Body of pancreas (tissue), 4 donors: Measurements from ENCODE around the gene HMCN1. TPM values are rescaled to one million over a fixed set of nuclear protein-coding genes. Genes with fewer than 3 reads are reported as not detected.

Source experiments
- ATAC-seq: fragments of 150-250 bp; one replicate; pipeline ENCODE4 v1.9.1; 2016
- DNase-seq, 4 donors: peaks; one replicate each; pipeline ENCODE4 v3.0.0-alpha.2; 2019
- H3K27ac ChIP-seq, 4 donors: fragments of 200-600 bp; sonication (generic); 1 replicate in 3 of 4; 2 replicates in 1 of 4; pipeline versions ENCODE4 v1.5.1 to v1.6.1; 2016 to 2019; ENCODE audit warnings: mild to moderate bottlenecking in 1 of 4, mixed read lengths in 1 of 4, moderate library complexity in 1 of 4
- H3K27me3 ChIP-seq, 2 donors: fragments of 200-600 bp; sonication (generic); one replicate each; pipeline ENCODE4 v1.6.0; 2016; ENCODE audit warnings: mild to moderate bottlenecking in 1 of 2
- H3K36me3 ChIP-seq, 2 donors: fragments of 200-600 bp; sonication (generic); replicated peaks in 1 of 2; 2 replicates each; pipeline ENCODE4 v1.5.1; 2016; ENCODE audit warnings: low read depth in 2 of 2; ENCODE audit not compliant: insufficient read depth in 1 of 2
- H3K4me1 ChIP-seq: fragments of 200-600 bp; sonication (generic); one replicate; pipeline ENCODE4 v1.6.0; 2016
- H3K4me3 ChIP-seq, 2 donors: fragments of 200-600 bp; sonication (generic); 1 replicate in 1 of 2; 2 replicates in 1 of 2; pipeline ENCODE4 v1.5.1; 2016 to 2019
- H3K9me3 ChIP-seq, 3 donors: fragments of 200-600 bp; sonication (generic); 1 replicate in 2 of 3; 2 replicates in 1 of 3; pipeline ENCODE4 v1.5.1; 2016
- POLR2A ChIP-seq, 3 donors: fragments of 450-650 bp; IDR thresholded peaks; one replicate each; pipeline ENCODE4 v1.6.1; 2016; ENCODE audit warnings: antibody characterized with exemption in 3 of 3, mild to moderate bottlenecking in 2 of 3
- WGBS, 2 donors: methylation state at CpG; one replicate each; pipeline ENCODE4 v1.1.5; 2017; 5-methylcytosine and 5-hydroxymethylcytosine counted together
- intact Hi-C: fragments of 100-400 bp; cut with DNase I; formaldehyde crosslinking; loops from one replicate; pipeline ENCODE4 v1.15.1; 2023
- total RNA-seq, 2 donors: library from RNA; depleted of rRNA; stranded (reverse); fragments of >200 nt; gene quantifications; one replicate each; pipeline ENCODE4 v1.1.0, GENCODE V29; 2016
- TF ChIP-seq, protein P1 (sequence below), 7 experiments: fragments of 450-650 bp in 4 of 7; fragments of 200-600 bp in 3 of 7; sonication (generic) in 3 of 7; IDR thresholded peaks; one replicate each; pipeline ENCODE4 v1.5.1; 2016 to 2019; ENCODE audit warnings: antibody characterized with exemption in 7 of 7

The HMCN1 gene
- total RNA-seq, 2 donors from 2014 or later = 2.1 to 2.3 TPM

GRCh38 chr1:185942961-185943360 is 208.8 kb downstream of the HMCN1 start:
- WGBS, 2 donors = 80 to 88% methylated on average over 4 of the region's 4 CpGs
- H3K27ac ChIP-seq = no peak overlapping the region
- no peaks in the 10 kb centered on the region for H3K9me3 ChIP-seq
- ATAC-seq (no peak), DNase-seq (no peak)
- no peak overlapping the region for H3K4me3 ChIP-seq
- intact Hi-C loops = no loop called here
- no peaks in the 10 kb centered on the region for H3K27me3 ChIP-seq
- TF ChIP-seq, protein P1, sequence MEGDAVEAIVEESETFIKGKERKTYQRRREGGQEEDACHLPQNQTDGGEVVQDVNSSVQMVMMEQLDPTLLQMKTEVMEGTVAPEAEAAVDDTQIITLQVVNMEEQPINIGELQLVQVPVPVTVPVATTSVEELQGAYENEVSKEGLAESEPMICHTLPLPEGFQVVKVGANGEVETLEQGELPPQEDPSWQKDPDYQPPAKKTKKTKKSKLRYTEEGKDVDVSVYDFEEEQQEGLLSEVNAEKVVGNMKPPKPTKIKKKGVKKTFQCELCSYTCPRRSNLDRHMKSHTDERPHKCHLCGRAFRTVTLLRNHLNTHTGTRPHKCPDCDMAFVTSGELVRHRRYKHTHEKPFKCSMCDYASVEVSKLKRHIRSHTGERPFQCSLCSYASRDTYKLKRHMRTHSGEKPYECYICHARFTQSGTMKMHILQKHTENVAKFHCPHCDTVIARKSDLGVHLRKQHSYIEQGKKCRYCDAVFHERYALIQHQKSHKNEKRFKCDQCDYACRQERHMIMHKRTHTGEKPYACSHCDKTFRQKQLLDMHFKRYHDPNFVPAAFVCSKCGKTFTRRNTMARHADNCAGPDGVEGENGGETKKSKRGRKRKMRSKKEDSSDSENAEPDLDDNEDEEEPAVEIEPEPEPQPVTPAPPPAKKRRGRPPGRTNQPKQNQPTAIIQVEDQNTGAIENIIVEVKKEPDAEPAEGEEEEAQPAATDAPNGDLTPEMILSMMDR (IDR thresholded peaks at IDR 0.05) = no peak
- no peak for TF ChIP-seq POLR2A (IDR thresholded peaks at IDR 0.05)
- no peaks in the 10 kb centered on the region for H3K36me3 ChIP-seq
- H3K4me1 ChIP-seq = no peaks in the 10 kb centered on the region

GRCh38 chr1:185956881-185957280 is 222.7 kb downstream of the HMCN1 start:
- WGBS, 2 donors = 65 to 74% methylated on average over 1 of the region's 1 CpG
- no peak overlapping the region for H3K4me3 ChIP-seq
- H3K9me3 ChIP-seq = no peaks in the 10 kb centered on the region
- intact Hi-C loops = no loop called here
- no peaks in the 10 kb centered on the region for H3K27me3 ChIP-seq
- TF ChIP-seq, protein P1 (IDR thresholded peaks at IDR 0.05) = no peak
- TF ChIP-seq POLR2A (IDR thresholded peaks at IDR 0.05) = no peak
- no peaks in the 10 kb centered on the region for H3K36me3 ChIP-seq
- ATAC-seq = no peak
- H3K27ac ChIP-seq = no peak overlapping the region
- H3K4me1 ChIP-seq = no peaks in the 10 kb centered on the region
- DNase-seq = no peak

DNA sequence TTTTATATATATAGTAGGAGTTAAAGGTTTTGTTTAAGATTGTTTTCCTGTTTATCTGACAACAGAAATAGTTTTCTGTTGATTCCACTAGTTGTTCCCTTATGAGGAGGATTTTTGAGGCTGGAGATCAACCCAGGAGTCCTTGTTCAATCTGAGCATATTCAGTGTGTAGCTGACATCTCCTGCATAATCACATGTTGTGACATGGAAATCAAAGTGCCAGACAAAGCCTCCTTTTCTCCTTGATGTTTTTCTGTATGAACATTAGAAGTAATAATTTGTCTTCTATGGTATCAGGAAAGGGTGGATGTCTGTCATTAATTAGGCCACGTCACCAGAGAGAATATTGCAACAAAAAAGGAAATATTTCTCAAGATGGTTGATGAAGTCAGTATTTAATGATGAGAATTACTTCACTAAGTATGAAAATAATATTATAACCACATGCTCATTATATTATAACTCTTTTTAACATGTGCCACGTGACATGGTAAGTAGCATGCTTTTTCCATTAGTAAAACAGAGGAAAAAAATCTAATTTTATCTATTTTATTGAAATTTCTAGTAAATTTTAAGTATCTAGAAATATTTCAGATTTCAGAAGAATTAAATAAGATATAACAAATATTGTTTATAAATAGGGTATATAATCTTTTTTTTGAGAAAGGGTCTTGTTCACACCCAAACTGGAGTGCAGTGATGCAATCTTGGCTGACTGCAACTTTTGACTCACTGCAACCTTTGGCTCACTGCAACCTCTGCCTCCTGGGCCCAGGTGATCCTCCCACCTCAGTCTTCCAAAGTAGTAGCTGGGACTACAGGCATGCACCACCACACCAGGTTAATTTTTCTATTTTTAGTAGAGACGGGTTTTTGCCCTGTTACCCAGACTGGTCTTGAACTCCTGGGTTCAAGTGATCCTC is 223.5 kb downstream of the HMCN1 start:
- intact Hi-C loops = no loop called here
- no peak for TF ChIP-seq POLR2A (IDR thresholded peaks at IDR 0.05)
- TF ChIP-seq, protein P1 (IDR thresholded peaks at IDR 0.05) = no peak
- Histone ChIP-seq H3K4me1 (no peaks in the 10 kb centered on the region), H3K36me3 (no peaks in the 10 kb centered on the region), H3K9me3 (no peaks in the 10 kb centered on the region), H3K27ac (no peak overlapping the region), H3K4me3 (no peak overlapping the region), H3K27me3 (no peaks in the 10 kb centered on the region)
- 59 to 67% methylated on average over 3 of the region's 3 CpGs for WGBS, 2 donors
- ATAC-seq (no peak), DNase-seq (no peak)

DNA sequence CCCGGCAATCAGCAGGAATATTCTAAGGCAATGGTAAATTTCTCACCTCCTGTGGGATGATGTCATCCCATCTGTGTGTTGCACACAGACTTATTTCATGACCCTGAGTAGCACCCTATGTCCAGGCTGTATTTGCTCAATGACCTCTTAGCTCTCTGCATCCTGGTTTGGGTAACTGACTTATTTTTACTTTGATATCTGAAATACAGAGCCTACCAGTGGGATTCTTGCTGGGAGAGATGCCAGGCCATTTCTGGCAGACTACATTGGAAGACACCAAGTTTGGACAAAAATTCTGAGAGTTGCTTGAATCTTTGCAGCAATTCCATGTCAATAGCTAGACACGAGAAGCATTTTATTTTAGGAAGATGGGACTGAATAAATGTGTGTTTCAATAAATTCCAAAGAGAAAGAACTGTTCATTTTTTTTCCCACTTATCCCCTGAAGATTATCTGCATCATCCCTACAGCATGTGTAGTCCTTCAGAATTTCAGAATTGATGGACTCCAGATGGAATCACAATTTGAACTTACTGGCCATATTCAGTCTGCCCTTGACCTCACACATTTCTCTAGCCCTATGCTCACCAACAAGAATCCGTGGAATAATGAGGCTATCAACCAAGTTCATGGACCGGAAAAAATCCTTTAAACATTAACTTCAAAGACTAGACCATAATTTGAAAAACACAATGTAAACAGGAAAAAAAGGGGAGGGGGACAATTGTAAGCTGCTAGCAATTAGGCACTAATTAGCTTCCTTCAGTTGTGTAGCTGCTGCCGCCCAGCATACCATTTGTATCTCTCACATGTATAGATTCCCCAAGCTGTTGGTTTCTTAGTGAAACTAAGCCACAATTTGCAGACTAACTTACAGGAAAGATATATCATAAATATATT is 226.5 kb downstream of the HMCN1 start:
- Histone ChIP-seq H3K27ac (no peak overlapping the region), H3K36me3 (no peaks in the 10 kb centered on the region), H3K4me1 (no peaks in the 10 kb centered on the region), H3K27me3 (no peaks in the 10 kb centered on the region), H3K9me3 (no peaks in the 10 kb centered on the region), H3K4me3 (no peak overlapping the region)
- intact Hi-C loops = no loop called here
- no peak for TF ChIP-seq POLR2A (IDR thresholded peaks at IDR 0.05)
- TF ChIP-seq, protein P1 (IDR thresholded peaks at IDR 0.05) = no peak
- DNase-seq (peak; percentile 12 to 28 (median 25)), ATAC-seq (peak; percentile 47)
- 61% methylated on average over 5 of the region's 5 CpGs for WGBS, 2 donors
